ENCODE results near the gene LAPTM5.

LAPTM5 gene

DNA sequence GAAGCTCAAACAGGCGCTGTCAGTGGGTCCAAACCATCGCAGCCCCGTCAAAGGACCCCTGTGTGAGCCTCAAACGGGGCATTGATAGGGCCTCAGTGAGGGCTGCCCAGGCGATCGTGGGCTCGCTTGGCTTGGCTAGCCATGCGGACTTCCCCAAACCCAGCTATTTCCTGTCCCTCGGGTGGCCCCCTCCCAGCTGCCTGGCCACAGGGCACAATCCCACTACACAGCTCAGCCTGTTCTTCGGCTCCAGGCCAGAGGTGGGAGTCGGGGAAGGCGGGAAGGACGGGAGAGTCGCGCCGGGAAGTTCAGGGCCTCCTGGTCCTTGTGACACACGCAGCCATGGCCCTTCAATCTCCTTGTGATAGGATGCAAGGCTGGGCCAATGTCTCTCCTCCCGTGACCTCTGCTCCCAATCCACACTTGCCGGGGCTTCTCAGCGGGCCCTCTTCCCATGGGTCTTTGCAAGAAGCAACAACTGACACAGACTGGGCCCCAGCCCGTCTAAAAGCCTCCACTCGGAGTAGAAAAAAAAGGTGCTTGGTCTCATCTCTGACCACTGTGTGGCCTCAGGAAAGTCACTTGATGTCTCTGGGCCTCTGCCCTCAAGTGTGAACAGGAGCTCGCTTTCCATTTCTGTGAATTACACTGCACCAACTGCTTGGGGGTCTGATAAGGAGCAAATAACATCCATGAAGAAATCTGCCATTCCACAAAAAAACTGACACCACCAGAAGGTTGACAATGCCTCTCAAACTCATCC, 27.0 kb downstream of the LAPTM5 start:
- in situ Hi-C loops (cut with HindIII; ENCODE audit: low pct_unique_long_range_greater_than_20kb, low sequenced_read_pairs): no loop called here
- TF ChIP-seq JUND (IDR thresholded peaks at IDR 0.05; ENCODE audit: low read depth): no peak
- no peak for DNase-seq (ENCODE audit: low read depth in 1 of 2, low spot score in 1 of 2)

DNA sequence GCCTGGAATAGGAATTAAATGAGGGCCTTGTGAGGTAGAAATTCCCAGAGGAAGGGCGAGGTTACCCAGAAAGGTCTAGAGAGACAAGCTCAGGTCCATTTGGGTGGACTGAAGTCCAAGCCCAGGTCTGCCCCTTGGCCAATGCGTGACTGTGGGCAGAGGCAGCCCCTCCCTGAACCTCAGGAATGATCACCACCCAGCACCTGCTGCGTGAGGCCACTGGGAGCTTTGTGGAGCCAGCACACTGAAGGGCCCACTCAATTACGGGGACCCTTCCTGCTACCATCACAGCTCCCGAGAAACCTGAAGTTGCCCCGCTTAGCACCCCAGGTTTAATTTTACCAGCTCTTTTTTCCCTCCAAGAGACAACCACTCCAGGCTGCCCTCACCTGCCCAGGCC, 27.7 kb downstream of the LAPTM5 start:
- DNase-seq (ENCODE audit: low read depth in 1 of 2, low spot score in 1 of 2): no peak
- in situ Hi-C loops (cut with HindIII; ENCODE audit: low pct_unique_long_range_greater_than_20kb, low sequenced_read_pairs): no loop called here
- TF ChIP-seq JUND (IDR thresholded peaks at IDR 0.05; ENCODE audit: low read depth): no peak

DNA sequence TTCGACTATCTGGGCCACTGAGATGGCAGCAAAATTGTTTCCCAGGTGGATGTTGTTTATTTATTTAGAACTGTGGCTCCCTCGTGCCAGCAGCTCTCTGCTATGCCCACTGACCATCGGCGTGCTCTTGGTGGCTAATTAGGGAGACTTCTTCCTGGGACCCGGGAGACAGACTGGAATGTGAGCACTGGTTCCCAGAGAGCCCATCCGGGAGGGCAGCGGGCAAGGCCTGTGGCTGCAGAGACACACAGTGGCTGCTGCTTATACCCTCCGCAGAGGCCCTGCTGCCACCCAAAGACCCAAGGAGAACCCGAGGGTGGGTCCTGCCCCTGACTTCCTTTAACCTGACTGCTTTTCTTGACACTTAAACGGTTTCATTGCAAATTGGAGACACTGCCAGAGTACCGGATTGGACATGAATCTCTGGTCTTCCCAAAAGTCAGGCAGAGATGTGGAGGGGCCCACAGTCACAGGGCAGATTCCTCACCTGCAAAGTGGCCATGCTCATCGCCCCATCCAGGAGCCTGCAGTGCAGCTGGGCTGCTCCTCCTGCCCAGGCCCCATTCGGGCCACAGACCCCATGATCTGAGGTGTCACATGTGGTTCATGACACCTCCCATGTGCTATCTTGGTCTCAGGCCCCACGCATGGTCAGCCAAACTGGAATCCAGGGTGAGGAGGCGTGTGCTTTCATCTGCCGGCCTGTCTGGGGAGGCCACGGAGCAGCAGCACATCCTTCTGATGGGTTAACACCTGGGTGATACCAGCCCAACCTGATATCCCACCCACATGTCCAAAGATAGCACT, 28.5 kb downstream of the LAPTM5 start:
- in situ Hi-C loops (cut with HindIII; ENCODE audit: low pct_unique_long_range_greater_than_20kb, low sequenced_read_pairs): no loop called here
- no peak for TF ChIP-seq JUND (IDR thresholded peaks at IDR 0.05; ENCODE audit: low read depth)
- DNase-seq (ENCODE audit: low read depth in 1 of 2, low spot score in 1 of 2): no peak

DNA sequence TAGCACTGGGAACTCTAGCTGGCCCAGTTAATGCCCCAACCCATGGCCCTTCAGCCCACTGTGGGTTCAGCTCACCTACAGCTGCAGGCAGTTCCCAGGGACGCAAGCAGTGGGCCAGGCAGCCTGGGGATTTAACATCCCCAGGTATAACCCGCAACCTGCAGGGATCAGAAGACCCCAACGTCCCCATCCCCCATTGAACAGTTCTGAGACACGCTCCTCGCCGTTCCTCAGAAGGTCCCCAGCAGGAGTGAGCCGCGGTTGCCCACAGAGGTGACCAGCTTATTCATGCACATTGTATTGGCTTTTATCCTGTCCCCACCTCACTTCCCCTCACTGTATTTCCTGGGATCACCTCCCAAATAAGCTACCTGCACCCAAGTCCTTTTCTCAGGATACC, 29.2 kb downstream of the LAPTM5 start:
- no peak for TF ChIP-seq JUND (IDR thresholded peaks at IDR 0.05; ENCODE audit: low read depth)
- DNase-seq (ENCODE audit: low read depth in 1 of 2, low spot score in 1 of 2): no peak
- in situ Hi-C loops (cut with HindIII; ENCODE audit: low pct_unique_long_range_greater_than_20kb, low sequenced_read_pairs): no loop called here

DNA sequence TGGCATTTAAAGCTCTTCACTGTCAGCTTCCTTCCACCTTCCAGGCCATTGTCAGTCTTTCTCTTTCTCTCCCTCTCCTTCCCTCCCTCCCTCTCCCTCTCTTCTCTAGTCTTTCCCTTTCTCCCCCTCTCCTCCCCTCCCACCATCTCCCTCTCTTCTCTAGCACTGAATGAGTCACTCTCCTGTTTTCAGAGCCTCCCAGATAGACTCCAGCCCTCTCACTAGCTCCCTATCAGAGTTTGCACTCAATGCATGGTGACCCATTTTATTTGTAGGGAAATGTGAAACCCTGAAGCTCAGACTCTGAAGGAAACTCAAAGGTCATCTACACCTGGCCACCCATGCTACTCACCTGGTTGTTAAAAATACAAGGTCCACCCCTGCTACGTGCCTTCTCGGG, 29.8 kb downstream of the LAPTM5 start:
- no peak for TF ChIP-seq JUND (IDR thresholded peaks at IDR 0.05; ENCODE audit: low read depth)
- DNase-seq (ENCODE audit: low read depth in 1 of 2, low spot score in 1 of 2): no peak
- in situ Hi-C loops (cut with HindIII; ENCODE audit: low pct_unique_long_range_greater_than_20kb, low sequenced_read_pairs): no loop called here

DNA sequence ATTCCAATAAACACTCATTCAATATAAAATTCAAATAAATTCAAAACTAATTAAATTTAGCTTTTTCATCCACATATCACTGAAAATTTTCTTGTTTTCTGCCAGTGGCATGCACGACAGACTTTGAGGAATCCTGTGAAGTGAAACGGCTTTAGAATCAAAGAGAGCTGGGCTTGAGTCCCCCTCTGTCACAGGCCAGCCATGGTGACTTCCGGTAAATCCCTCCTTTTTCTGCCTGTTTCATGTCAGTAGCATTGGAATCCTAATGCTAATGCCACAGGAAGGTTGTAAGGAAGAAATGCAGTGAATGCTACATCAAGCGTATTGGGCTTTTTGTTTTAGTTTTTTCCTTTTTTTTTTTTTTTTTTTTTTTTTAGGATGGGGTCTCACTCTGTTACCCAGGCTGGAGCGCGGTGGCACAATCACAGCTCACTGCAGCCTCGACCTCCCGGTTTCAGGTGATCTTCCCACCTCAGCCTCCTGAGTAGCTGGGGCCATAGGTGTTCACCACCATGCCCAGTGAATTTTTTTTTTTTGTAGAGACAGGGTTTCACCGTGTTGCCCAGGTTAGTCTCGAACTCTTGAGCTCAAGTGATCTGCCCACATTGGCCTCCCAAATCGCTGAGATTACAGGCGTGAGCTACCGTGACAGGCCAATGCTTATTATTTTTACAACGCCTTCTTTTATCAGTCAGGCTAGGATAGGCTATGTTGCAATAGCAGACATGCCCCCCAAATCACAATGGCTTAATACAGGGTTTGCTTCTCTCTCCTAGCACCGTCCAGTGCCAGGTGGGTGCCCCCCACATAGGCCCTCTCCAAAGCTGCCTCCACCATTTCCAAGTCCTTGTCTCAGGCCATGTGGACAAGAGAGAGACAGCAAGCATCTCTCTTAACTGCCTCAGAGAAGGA, 30.5 kb downstream of the LAPTM5 start:
- DNase-seq (ENCODE audit: low read depth in 1 of 2, low spot score in 1 of 2): no peak
- no peak for TF ChIP-seq JUND (IDR thresholded peaks at IDR 0.05; ENCODE audit: low read depth)
- in situ Hi-C loops (cut with HindIII; ENCODE audit: low pct_unique_long_range_greater_than_20kb, low sequenced_read_pairs): no loop called here

DNA sequence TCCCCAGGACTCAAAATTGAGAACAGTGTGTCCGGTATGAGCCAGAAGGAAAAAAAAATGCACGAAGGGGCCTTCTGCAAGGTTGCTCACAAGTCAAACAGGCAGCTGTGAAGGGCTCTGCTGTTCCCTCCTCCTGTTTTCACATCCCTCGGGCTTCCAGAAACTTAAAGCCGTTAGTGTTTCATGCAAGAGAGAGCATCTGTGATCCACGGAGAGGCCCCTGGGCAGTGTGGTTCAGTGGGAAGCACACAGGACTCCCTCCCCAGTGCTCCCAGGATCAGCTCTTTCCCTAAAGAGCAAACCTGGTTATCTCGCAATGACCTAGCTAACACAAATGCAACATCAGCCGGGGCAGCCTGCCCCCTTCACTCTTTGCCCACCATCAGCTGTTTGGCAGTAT, 31.3 kb downstream of the LAPTM5 start:
- DNase-seq (ENCODE audit: low read depth in 1 of 2, low spot score in 1 of 2): no peak
- in situ Hi-C loops (cut with HindIII; ENCODE audit: low pct_unique_long_range_greater_than_20kb, low sequenced_read_pairs): no loop called here
- TF ChIP-seq JUND (IDR thresholded peaks at IDR 0.05; ENCODE audit: low read depth): no peak

DNA sequence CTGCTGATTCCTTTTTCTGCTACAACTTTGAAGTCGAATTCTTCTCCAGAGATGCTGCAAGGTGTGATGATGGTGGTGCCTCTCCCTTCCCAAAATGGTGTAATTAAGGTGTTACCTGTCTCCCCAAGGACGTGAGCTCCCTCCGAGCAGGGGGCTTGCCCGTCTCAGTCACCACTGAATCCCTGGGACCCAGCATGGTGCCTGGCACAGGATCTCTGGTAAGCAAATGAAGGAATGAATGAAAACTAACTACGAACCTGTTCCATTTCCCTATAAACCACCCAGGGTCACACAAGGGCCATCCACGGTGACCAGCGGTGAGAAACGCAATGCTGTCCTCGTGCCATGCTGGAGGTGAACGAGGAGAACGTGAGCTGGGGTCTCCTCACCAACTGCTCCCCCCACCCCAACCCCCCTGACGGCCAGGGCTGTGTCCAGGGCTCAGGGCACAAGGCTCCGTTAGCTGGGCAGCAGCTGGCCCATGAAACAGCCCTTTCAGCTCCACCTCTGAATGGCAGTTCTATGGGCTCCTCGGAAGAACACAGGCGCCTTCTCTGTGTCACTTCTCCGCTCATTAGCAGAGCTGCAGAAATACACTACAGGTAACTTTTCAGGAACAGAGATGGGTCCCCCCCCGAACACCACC, 32.0 kb downstream of the LAPTM5 start:
- no peak for TF ChIP-seq JUND (IDR thresholded peaks at IDR 0.05; ENCODE audit: low read depth)
- in situ Hi-C loops (cut with HindIII; ENCODE audit: low pct_unique_long_range_greater_than_20kb, low sequenced_read_pairs): no loop called here

DNA sequence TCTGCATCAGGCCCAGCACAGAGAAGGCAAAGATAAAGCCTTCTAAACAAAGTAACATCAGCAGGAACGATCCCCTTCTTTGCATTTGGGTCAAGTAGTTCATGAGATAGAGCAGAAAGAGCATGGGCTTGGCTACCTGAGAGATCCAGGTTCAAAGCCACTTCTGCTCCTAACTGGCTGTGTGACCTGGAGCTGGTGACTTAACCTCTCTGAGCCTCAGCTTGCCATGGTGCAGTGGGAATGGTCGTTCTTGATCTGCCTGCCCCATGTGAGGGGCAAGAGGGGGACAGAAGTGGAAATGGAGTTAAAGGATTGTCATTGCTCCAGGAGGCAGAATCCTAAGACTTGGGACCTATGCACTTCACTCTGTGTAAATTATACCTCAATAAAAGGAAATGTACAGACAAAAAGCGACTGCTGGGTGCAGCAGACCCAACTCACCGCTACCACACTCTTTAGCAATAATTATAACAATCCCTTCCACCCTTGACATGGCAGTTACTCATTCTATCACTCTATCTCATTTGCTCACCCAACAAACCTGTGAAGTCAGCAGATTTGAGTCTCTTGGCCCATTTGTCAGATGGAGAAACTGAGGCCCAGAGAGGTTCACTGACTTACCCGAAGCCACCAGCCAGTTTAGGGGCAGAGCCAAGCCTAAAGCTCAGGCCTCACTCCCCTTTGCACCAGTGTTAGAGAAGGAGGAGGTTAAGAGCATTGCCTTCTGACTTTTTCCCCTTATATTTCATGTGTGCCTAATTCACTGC, 32.7 kb downstream of the LAPTM5 start:
- TF ChIP-seq JUND (IDR thresholded peaks at IDR 0.05; ENCODE audit: low read depth): no peak
- DNase-seq (ENCODE audit: low read depth in 1 of 2, low spot score in 1 of 2): no peak
- in situ Hi-C loops (cut with HindIII; ENCODE audit: low pct_unique_long_range_greater_than_20kb, low sequenced_read_pairs): no loop called here

More for the DNA sequence above, 32.0 kb downstream of the LAPTM5 start:
- no peak for DNase-seq (ENCODE audit: low read depth in 1 of 2, low spot score in 1 of 2)

DNA sequence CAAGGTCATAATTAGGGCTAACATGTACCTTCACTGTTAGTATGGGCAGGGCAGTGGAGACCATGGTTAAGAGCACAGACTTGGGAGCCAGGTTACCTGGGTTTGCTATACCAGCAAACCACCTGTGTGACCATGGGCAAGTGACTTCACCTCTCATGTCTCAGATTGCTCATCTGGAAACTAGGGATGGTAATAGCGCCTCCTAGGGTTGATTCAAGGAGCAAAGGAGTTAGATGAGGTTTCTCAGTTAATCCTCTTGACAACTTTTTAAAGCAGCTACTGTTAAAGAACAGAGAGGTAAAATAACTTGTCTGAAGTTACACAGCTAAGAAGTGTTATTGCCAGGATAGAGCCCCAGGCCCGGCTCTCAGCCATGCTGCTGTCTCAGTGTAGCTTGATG, 33.4 kb downstream of the LAPTM5 start:
- in situ Hi-C loops (cut with HindIII; ENCODE audit: low pct_unique_long_range_greater_than_20kb, low sequenced_read_pairs): no loop called here
- DNase-seq (ENCODE audit: low read depth in 1 of 2, low spot score in 1 of 2): no peak
- TF ChIP-seq JUND (IDR thresholded peaks at IDR 0.05; ENCODE audit: low read depth): no peak

DNA sequence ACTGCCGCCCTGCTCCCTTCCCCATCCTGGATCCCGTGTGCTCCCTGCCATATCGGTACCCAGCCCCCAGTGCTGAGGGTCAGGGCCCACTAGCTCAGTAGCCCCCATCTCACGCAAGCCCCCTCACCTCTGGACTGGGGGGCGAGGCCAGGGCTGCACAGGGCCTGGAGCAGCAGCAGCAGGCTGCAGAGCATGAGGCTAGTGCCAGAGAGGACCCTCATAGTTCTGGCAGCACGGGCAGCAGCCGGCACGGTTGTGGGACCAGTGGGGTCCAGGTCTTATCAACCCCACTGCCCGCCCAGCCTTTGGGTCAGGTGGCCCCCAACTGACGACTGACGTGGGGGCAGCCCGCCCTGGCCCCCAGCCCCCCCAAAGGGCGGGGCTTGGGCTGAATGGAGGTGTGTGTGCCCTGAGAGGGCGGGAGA, 34.2 kb downstream of the LAPTM5 start, which contains the start of gene MATN1:
Gene MATN1 (minus strand): TSS at position 255 of the 425 bp plus-strand sequence. CDS start 34 bp downstream, at position 221.
- no peak for TF ChIP-seq JUND (IDR thresholded peaks at IDR 0.05; ENCODE audit: low read depth)
- no peak for DNase-seq (ENCODE audit: low read depth in 1 of 2, low spot score in 1 of 2)
- in situ Hi-C loops (cut with HindIII; ENCODE audit: low pct_unique_long_range_greater_than_20kb, low sequenced_read_pairs): no loop called here

All from T47D (cell line).